ENCODE results near the gene EP400. TPM values are rescaled to one million over a fixed set of nuclear protein-coding genes. Genes with fewer than 3 reads are reported as not detected.

EP400 gene
- total RNA-seq, 4 donors from 2014 or later: 10.1 to 23.0 (median 20.9) TPM

DNA sequence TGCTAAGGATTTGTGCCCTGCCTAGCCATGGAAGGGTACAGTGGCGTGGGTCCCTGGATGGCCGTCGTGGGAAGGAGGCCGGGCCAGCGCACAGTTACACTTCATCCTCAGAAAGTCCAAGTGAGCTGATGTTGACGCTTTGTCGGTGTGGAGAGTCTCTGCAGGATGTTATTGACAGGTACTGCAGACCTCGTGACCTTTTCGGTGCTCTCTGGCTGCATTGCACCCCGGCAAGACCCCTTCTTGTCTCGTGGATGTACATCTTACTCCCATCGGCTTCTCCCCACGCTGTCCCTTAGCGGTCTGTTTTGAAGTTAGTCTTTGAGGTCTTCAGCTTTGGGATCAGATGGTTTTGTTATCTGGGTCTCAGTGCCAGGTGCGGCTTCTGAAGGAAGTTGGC, 78.4 kb downstream of the EP400 start:
- H3K27me3 ChIP-seq: no peaks in the 10 kb centered on the region
- H3K4me3 ChIP-seq: no peak overlapping the region
- WGBS, 2 donors: 95 to 96% methylated on average over 13 to 15 of the region's 15 CpGs
- no peak overlapping the region for H3K27ac ChIP-seq
- DNase-seq: no peak
- H3K4me1 ChIP-seq: no peaks in the 10 kb centered on the region
- intact Hi-C loops (cut with DNase I): no loop called here
- no peak for TF ChIP-seq POLR2A (IDR thresholded peaks at IDR 0.05)
- TF ChIP-seq, protein P1, sequence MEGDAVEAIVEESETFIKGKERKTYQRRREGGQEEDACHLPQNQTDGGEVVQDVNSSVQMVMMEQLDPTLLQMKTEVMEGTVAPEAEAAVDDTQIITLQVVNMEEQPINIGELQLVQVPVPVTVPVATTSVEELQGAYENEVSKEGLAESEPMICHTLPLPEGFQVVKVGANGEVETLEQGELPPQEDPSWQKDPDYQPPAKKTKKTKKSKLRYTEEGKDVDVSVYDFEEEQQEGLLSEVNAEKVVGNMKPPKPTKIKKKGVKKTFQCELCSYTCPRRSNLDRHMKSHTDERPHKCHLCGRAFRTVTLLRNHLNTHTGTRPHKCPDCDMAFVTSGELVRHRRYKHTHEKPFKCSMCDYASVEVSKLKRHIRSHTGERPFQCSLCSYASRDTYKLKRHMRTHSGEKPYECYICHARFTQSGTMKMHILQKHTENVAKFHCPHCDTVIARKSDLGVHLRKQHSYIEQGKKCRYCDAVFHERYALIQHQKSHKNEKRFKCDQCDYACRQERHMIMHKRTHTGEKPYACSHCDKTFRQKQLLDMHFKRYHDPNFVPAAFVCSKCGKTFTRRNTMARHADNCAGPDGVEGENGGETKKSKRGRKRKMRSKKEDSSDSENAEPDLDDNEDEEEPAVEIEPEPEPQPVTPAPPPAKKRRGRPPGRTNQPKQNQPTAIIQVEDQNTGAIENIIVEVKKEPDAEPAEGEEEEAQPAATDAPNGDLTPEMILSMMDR (IDR thresholded peaks at IDR 0.05): no peak
- H3K9me3 ChIP-seq: no peaks in the 10 kb centered on the region
- peaks cover 41 to 100% (median 45%) of the 10 kb centered on the region in 3 donors for H3K36me3 ChIP-seq

DNA sequence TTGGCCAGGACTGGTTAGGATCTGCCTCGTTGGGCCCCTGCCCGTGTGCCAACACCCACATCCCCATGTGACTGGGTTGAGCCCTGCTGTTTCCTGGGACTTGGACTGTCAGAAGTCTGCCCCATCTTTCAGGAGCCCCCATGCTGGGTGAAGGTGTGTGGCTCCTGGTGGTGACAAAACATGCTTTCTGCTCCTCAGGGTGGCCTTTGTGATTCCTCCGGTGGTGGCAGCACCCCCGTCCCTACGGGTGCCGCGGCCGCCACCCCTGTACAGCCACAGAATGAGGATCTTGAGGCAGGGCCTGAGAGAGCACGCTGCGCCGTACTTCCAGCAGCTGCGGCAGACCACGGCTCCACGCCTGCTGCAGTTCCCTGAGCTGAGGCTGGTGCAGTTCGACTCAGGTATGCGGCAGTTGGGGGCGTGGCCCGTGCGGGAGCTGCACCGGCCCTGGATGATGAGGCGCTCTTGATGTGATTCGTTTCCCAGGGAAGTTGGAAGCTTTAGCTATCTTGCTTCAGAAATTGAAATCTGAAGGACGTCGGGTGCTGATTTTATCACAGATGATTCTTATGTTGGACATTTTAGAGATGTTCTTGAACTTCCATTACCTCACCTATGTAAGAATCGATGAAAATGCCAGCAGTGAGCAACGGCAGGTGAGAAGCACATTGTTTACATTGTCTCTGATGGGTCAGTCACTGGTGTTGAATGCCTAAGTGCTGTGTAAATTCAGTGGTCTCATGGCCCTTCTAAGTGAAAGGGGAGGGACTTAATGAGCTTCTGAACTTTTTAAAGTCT, 80.0 kb downstream of the EP400 start:
- Histone ChIP-seq H3K27ac (no peak overlapping the region), H3K4me3 (no peak overlapping the region), H3K27me3 (no peaks in the 10 kb centered on the region), H3K4me1 (no peaks in the 10 kb centered on the region), H3K36me3 (peaks cover 38 to 100% (median 39%) of the 10 kb centered on the region in 3 donors), H3K9me3 (no peaks in the 10 kb centered on the region)
- TF ChIP-seq, protein P1 (IDR thresholded peaks at IDR 0.05): no peak
- no peak for TF ChIP-seq POLR2A (IDR thresholded peaks at IDR 0.05)
- WGBS, 2 donors: 75 to 88% methylated on average over 11 to 13 of the region's 26 CpGs
- DNase-seq: no peak
- intact Hi-C loops (cut with DNase I): no loop called here

DNA sequence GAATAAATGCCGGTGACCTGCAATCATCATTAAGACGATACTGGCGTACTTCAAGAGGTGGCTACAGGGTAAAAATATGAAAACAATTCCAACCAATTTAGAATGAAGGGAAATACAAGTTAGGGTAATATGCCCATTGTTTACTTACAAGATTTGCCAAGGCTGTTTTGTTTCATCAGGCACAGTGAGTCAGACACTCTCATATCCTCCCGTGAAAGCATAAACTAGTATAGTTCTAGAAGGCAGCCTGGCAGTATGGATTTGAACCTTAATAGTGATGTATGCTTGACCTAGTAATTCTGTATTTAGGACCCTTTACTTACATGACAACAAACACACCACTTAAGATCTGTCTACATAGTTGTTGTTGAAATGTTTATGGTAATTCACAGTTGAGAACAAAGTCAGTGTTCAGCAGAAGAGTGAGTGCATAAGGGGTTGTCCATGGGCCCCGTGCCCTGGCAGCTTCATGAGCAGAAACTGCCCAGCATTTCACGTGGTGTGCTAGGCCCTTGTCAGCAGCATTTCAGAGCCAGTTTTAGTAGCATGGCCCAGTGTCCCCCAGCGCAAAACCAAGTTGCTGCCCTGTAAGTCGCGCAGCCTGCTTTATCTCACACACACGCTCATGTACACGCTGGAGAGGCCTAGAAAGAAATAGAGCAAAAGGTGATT, 80.8 kb downstream of the EP400 start:
- Histone ChIP-seq H3K4me1 (no peaks in the 10 kb centered on the region), H3K4me3 (no peak overlapping the region), H3K36me3 (peaks cover 33 to 100% (median 39%) of the 10 kb centered on the region in 3 donors), H3K9me3 (no peaks in the 10 kb centered on the region), H3K27me3 (no peaks in the 10 kb centered on the region), H3K27ac (no peak overlapping the region)
- no peak for DNase-seq
- WGBS, 2 donors: 88 to 91% methylated on average over 11 of the region's 11 CpGs
- intact Hi-C loops (cut with DNase I): no loop called here
- TF ChIP-seq POLR2A (IDR thresholded peaks at IDR 0.05): no peak
- TF ChIP-seq, protein P1 (IDR thresholded peaks at IDR 0.05): no peak

DNA sequence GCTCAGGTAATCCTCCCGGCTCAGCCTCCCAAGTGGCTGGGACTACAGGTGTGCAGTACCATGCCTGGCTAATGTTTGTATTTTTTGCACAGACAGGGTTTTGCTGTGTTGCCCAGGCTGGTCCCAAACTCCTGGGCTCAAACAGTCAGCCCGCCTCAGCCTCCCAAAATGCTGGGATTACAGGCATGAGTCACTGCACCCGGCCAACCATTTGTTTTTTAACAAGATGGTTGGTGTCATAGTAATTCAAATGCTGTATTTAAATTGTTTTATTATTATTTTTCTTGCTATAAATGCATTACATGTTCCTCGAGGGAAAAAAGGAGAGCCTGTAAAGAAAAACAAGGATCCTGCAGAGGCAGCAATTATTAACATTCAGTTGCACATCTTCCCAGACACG, 83.9 kb downstream of the EP400 start:
- no peak for DNase-seq
- Histone ChIP-seq H3K9me3 (no peaks in the 10 kb centered on the region), H3K4me1 (no peaks in the 10 kb centered on the region), H3K27ac (no peak overlapping the region), H3K36me3 (peaks cover 35 to 100% (median 36%) of the 10 kb centered on the region in 3 donors), H3K4me3 (no peak overlapping the region), H3K27me3 (no peaks in the 10 kb centered on the region)
- intact Hi-C loops (cut with DNase I): no loop called here
- 72 to 74% methylated on average over 4 of the region's 5 CpGs for WGBS, 2 donors
- TF ChIP-seq, protein P1 (IDR thresholded peaks at IDR 0.05): no peak
- no peak for TF ChIP-seq POLR2A (IDR thresholded peaks at IDR 0.05)

DNA sequence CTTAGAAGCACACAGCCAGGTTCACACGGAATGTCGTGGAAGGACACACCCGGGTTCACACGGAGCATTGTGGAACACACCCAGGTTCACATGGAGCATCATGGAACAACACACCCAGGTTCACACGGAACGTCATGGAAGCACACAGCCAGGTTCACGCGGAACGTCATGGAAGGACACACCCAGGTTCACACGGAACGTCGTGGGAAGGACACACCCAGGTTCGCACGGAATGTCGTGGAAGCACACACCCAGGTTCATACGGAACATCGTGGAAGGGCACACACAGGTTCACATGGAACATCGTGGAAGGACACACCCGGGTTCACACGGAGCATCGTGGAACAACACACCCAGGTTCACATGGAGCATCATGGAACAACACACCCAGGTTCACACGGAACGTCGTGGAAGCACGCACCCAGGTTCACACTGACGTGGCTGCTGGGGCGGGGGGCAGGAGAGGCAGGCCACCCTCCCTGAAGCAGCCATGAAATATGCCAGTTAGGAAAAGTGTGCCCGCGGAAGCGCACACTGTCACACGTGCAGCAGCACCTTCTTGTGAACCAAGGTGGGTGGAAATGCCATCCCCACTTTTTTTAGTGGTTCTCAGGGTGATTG, 86.4 kb downstream of the EP400 start:
- H3K27me3 ChIP-seq: no peaks in the 10 kb centered on the region
- peaks cover 27 to 100% (median 36%) of the 10 kb centered on the region in 3 donors for H3K36me3 ChIP-seq
- 92 to 93% methylated on average over 22 to 29 of the region's 31 CpGs for WGBS, 2 donors
- intact Hi-C loops (cut with DNase I): no loop called here
- H3K4me1 ChIP-seq: no peaks in the 10 kb centered on the region
- no peak for DNase-seq
- H3K4me3 ChIP-seq: no peak overlapping the region
- H3K9me3 ChIP-seq: no peaks in the 10 kb centered on the region
- TF ChIP-seq, protein P1 (IDR thresholded peaks at IDR 0.05): no peak
- TF ChIP-seq POLR2A (IDR thresholded peaks at IDR 0.05): no peak
- no peak overlapping the region for H3K27ac ChIP-seq
